HG02623 (cell line): Measurements from ENCODE around the gene FCHO1.

Experiments used
- ATAC-seq: cut with Tn5 transposase; IDR thresholded peaks from one replicate; pipeline ENCODE4 v1.9.1; 2021; ENCODE audit warnings: moderate library complexity; ENCODE audit not compliant: unreplicated experiment

FCHO1 gene, protein sequence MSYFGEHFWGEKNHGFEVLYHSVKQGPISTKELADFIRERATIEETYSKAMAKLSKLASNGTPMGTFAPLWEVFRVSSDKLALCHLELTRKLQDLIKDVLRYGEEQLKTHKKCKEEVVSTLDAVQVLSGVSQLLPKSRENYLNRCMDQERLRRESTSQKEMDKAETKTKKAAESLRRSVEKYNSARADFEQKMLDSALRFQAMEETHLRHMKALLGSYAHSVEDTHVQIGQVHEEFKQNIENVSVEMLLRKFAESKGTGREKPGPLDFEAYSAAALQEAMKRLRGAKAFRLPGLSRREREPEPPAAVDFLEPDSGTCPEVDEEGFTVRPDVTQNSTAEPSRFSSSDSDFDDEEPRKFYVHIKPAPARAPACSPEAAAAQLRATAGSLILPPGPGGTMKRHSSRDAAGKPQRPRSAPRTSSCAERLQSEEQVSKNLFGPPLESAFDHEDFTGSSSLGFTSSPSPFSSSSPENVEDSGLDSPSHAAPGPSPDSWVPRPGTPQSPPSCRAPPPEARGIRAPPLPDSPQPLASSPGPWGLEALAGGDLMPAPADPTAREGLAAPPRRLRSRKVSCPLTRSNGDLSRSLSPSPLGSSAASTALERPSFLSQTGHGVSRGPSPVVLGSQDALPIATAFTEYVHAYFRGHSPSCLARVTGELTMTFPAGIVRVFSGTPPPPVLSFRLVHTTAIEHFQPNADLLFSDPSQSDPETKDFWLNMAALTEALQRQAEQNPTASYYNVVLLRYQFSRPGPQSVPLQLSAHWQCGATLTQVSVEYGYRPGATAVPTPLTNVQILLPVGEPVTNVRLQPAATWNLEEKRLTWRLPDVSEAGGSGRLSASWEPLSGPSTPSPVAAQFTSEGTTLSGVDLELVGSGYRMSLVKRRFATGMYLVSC

DNA sequence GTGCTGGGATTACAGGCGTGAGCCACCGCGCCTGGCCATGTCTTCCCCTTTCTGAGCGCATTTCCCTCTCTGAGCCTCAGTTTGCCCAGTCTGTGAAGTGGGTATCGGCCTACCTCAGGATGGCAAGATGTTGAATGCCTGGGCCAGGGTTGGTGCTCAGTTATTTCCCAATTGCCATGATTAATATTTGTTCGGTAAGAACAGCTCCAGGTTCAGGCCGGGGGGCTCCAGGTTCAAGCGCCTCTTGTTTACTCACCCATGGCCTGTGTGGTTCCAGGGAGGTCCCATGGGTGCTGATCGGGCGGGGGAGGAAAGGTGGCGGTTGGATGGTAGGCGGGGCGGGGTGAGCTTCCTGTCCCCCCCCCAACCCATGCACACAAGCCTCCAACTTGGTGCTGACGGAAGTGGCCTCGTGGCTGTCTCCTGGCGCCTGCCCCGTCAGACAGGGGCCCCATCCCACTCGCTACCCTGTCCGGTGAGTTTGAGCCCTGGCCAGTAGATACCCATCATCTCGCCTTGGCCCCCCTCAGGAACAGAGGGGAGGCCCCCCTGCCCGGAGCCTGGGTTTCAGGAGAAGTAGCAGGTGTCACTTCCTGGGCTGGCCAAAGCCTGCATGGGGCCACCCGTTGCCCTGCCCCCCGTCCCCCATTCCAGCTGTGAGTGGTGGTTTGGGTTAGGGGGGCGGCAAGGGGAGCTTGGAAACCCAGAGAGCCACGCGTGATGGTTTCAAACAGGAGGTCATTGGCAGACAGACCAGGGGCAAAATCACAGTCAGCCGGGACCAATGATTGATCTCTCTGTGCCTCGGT is at the start of gene FCHO1:
Gene FCHO1 (plus strand): TSS at position 375 of the 809 bp plus-strand sequence. CDS start 3,688 bp downstream, outside the sequence.
- no peak for ATAC-seq

DNA sequence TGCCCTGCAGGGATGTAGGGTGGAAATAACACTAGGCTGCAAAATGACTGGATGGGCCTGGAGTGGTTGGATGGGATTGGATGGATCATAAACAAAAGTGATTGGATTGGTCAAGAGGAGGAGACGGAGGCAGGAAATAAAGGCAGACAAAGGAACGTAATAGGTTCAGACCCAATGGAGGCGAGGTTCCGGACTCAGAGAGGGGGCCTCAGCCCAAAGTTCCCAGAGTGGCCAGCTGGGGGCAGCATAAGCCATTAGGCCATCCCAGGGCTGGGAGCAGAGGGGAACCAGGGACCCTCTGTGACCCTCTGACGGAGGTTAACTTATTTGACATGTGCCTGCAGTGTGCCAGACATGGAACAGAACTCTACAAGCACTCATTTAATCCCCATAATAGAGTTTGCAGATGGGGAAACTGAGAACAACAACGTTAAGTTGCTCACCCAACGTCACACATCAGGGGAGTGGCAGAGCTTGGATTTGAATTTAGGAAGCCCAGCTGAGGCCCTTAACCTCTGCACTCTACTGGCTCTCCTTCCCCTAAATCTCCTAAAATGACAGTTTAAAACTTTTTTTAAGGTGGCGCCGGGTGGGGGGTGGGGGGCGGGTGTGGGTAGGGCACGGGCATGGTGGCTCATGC is 47.3 kb upstream of the FCHO1 start:
- no peak for ATAC-seq

DNA sequence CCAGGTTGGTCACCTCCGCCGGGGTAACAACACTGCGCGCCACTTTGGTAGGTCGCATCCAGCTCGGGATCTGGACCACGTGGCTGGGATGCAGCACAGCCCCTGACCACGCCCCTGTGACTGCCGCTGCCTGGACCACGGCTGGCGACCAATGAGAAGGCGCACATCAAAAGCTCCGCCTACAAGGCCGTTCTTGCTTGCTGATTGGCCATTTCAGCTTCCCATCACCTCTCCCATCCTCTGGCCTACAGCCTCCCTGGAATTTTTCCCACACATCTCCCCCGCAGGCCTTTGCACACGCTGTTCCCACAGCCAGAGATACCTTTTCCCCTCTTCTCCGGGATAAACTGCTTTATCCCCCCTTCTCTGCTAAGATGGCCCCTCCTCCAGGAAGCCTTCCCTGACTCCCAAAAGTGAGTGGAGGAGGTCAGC is 44.5 kb upstream of the FCHO1 start:
- ATAC-seq, result no peak

DNA sequence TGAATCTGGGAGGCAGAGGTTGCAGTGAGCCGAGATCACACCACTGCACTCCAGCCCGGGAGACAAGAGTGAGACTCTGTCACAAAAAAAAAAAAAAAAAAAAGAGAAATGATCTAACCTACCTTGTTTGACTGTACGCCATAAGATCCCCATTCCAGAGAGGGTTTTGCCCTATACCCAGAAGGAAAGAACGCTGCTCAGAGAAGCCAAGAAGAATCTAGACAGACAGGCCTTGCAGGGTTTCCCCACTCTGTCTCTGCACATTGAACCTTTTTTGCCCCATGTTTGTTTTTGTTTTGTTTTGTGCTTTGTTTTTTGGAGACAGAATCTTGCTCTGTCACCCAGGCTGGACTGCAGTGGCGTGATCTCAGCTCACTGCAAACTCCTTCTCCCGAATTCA is 39.4 kb upstream of the FCHO1 start:
- ATAC-seq, result no peak

DNA sequence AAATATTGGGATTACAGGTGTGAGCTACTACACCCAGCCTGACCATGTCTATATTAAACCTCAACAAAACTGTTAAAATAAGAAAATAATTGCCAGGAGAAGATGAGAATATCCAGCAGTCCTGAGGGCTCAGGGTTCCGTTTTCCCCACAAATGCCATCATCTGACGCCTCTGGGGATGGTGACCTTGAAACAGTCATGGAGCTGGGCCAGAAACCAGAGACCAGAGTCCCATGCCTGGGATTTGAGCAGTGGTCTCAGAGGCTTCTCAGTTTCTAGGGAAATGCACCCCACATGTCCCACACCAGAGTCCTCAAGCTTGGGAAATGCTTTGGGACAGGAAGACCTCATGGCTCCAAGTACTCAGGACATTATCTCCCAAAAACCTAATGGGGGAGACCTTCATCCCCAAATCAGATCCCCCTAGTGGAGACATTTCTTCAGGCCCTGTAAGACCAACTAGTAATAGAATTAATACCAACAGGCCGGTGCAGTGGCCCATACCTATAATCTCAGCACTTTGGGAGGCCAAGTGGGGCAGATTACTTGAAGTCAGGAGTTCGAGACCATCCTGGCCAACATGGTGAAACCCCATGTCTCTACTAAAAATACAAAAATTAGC is 34.9 kb upstream of the FCHO1 start:
- no peak for ATAC-seq

DNA sequence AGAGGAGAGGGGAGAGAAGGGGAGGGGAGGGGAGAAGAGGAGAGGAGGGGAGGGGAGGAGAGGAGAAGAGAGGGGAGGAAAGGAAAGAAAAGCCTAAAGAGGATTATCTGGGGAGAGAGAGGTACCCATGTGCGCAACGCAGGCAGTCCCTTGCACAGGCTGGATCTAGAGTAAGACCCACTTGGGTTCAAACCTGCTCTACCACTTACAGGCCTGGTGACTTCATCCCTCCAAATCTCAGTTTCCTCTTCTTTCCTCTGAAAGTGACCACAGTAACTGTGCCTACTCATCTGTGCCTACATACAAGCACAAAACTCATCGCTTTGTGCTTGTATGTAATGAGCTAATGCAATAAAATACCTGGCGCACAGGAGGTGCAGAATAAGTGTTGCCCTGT is 32.7 kb upstream of the FCHO1 start:
- ATAC-seq, result no peak

DNA sequence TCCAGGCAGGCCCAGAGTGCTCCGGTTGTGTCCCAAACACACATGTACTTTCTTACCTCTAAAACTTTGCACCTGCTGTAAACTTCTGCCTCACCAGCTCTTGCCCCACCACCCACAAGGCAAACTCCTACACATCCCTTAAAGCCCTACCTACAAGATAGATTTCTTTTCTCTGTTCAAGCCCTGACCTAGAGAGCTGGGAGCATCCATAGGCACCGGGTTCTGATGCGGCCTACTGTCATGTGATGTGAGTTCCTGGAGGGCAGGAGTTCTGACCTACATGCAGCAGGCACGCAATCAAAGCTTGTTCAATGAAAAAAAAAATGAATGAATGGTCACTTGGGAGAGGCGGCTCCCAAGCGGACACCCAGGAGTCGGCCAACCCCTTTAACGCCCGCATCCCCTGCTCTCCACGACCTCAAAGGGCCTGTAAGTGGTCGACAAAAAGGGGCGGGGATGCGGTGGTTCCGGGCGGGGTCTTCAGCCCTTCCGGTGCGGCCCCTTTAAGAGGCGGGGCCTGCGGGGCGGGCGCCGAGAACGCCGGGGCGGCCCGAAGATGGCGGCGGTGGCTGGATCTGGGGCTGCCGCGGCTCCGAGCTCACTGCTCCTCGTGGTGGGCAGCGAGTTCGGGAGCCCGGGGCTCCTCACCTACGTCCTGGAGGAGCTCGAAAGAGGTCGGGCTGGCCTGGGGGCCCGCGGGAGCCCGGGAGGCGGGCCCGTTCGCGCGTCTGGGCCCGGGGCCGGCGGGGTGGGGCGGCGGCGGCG is 32.1 kb upstream of the FCHO1 start, which contains the start of gene MAP1S:
Gene MAP1S (plus strand): TSS at position 534 of the 765 bp plus-strand sequence. CDS start 23 bp downstream, at position 557.
- ATAC-seq, result peak; percentile 74

DNA sequence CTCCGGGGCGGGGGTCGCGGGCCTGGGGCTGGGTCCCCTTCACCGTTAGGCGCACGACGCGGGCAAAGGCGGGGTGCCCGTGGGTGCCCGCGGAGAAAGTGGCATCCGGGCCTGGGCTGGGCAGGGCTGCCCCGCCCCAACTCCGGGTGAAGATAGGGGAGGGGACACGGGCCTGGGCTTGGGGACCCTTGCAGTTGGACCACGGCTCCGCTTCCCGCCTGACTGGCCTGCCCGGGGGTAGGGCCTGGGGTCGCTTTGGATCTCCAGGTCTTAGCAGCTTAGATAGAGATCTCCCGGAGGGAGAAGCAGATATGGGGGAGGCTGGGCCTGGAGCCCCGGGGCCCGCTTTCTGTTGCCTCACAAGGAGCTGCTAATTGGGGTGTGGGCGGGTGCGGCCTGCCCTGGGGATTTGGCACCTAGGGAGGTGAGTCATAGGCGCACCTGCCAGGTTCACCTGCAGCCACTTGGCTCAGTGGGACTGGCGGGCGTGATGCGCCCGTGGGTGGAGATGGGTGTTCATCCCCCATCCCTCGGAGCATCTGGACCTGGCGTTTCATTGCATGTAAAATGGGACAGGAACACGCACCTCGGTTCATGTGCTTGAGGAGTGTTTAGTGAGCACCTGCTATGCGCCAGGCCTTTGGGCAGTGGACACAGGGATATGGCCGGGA is 31.4 kb upstream of the FCHO1 start:
- ATAC-seq, result no peak

DNA sequence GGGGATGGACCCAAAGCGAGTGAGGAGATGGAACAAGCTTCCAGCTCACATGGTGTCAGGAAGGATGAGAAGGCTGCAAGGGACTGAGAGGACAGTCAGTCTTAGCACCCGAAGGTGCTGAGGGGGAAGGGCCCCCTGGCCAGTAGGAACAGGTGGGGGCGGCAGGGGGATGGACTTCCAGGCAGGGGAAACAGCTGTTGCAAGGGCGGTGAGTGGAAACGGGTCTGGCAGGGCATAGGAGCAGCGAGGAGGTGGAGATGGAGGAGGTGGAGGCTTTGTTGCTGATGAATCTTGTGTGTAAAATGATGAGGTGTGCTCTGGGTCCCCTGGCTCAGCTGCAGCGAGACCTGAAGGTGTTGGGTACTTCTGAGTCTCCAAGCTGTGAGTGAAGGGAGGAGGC is 30.8 kb upstream of the FCHO1 start:
- ATAC-seq, result no peak

DNA sequence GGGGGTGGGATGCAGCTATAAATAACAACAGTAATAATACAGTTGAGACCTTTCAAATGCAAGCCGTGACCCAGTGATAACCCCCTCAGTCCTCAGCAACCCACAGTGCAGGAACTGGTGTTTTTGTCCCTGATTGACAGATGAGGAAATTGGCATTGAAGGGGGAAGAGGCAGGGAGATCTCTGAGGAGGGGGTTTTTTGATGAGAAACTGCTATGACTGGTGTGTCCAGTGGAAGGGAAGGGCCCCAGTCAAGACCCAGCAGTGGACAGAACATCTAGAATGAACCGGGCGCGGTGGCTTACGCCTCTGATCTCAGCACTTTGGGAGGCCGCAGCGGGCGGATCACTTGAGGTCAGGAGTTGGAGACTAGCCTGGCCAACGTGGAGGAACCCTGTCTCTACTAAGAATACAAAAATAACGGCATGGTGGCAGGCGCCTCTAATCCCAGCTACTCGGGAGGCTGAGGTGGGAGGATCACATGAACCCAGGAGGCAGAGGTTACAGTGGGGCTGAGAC is 30.1 kb upstream of the FCHO1 start:
- ATAC-seq, result no peak

DNA sequence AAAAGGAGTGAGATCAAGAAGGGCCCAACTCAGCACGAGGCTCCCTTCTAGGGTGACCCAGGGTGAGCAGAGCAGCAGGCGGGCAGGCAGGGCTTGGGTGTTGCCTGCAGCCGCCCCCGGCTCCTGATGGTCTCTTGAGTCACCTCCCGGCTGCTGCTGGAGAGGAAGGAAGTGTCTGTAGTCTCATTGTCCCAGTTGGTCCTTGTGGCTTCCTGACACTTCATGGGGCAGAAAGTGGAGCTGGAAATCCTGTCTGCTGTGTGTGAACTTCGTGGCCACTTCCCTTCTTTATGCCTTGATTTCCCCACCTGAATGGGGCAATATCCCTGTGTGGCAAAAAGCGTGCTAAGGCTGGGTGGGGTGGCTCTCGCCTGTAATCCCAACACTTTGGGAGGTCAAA is 29.5 kb upstream of the FCHO1 start:
- ATAC-seq, result no peak

DNA sequence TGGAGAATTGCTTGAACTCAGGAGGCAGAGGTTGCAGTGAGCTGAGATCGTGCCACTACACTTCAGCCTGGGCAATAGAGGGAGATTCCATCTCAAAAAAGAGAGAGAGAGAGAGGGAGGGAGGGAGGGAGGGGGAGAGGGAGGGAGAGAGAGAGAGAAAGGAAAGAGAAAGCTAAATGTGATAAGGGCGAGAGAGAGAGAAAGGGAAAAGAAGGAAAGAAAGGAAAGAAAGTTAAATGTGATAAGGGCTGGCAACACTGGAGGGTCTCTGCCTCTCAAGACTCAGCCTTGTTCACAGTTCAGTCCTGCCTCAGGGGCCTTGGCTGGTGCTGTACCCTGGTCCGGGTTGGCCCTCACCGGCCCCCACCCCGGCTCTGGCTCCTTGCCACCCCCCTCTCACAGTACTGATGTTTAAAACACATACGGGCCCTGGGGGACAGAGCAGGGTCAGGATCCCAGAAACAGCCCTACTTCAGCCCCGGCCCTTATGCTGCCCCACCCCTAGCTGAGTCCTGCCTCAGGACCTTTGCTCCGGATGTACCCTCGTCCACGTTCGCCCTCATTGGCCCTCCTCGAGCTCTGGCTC is 28.5 kb upstream of the FCHO1 start:
- ATAC-seq, result no peak

DNA sequence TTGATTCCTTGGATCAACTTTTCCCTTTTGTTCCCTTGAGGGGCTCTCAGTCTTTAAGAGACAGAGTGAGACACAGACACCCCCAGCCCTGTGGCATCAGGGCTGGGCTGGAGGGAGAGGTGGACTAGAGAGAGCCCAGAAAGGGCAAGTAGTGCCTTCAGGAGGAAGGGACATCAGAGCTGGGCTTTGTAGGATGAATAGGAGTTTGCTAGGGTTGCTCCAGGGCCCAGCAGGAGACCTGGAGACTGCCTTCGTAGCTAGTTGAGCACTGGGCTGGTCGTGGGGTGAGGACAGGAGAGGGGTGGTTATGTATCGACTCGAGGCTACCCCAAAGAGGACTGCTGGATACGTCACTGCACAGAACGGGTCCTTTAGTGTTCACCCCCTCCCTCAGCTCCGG is 26.6 kb upstream of the FCHO1 start:
- ATAC-seq, result no peak

DNA sequence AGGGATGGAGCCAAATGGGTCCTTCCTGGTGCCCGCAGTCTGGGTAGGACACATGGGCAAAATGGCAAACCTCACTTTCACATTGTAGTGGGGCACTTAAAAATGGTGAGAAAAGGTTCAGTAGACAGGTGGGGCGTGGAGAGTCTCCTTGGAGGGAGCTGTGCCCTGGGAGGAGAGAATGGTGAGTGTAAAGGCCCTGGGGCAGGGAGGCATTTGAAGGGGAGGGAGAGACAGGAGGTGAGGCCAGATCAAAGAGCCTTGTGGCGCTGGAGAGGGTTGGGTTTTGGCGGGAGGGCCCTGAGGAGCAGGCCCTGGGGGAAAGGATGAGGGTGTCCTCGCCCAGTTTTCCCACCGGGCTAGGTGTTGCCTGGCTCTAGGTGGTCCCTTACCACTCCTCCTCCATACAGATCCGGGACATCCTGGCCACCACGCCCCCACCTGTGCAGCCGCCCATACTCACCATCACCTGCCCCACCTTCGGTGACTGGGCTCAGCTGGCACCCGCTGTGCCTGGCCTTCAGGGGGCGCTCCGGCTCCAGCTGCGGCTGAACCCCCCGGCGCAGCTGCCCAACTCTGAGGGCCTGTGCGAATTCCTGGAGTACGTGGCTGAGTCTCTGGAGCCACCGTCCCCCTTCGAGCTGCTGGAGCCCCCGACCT is 25.7 kb upstream of the FCHO1 start:
- ATAC-seq, result no peak

DNA sequence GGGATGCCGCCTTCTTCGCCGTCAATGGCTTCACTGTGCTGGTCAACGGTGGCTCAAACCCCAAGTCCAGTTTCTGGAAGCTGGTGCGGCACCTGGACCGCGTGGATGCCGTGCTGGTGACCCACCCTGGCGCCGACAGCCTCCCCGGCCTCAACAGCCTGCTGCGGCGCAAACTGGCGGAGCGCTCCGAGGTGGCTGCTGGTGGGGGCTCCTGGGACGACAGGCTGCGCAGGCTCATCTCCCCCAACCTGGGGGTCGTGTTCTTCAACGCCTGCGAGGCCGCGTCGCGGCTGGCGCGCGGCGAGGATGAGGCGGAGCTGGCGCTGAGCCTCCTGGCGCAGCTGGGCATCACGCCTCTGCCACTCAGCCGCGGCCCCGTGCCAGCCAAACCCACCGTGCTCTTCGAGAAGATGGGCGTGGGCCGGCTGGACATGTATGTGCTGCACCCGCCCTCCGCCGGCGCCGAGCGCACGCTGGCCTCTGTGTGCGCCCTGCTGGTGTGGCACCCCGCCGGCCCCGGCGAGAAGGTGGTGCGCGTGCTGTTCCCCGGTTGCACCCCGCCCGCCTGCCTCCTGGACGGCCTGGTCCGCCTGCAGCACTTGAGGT is 25.0 kb upstream of the FCHO1 start:
- no peak for ATAC-seq

DNA sequence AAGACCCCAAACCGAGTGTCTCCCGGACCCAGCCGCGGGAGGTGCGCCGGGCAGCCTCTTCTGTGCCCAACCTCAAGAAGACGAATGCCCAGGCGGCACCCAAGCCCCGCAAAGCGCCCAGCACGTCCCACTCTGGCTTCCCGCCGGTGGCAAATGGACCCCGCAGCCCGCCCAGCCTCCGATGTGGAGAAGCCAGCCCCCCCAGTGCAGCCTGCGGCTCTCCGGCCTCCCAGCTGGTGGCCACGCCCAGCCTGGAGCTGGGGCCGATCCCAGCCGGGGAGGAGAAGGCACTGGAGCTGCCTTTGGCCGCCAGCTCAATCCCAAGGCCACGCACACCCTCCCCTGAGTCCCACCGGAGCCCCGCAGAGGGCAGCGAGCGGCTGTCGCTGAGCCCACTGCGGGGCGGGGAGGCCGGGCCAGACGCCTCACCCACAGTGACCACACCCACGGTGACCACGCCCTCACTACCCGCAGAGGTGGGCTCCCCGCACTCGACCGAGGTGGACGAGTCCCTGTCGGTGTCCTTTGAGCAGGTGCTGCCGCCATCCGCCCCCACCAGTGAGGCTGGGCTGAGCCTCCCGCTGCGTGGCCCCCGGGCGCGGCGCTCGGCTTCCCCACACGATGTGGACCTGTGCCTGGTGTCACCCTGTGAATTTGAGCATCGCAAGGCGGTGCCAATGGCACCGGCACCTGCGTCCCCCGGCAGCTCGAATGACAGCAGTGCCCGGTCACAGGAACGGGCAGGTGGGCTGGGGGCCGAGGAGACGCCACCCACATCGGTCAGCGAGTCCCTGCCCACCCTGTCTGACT is 24.1 kb upstream of the FCHO1 start:
- ATAC-seq, result no peak
